ENCODE data around the gene QTRT2.

QTRT2 gene

GRCh38 chr3:114122027-114122709, 65.6 kb downstream of the QTRT2 start:
- no peak for DNase-seq (ENCODE audit: low read depth in 2 of 2)

- no peak for DNase-seq (ENCODE audit: low read depth in 2 of 2)
Measured at GRCh38 chr3:114126461-114126860, 69.9 kb downstream of the QTRT2 start.

GRCh38 chr3:114127517-114127916, 71.0 kb downstream of the QTRT2 start:
- no peak for DNase-seq (ENCODE audit: low read depth in 2 of 2)

GRCh38 chr3:114128231-114128630, 71.7 kb downstream of the QTRT2 start:
- DNase-seq (ENCODE audit: low read depth in 2 of 2), result no peak

GRCh38 chr3:114128826-114129225, 72.3 kb downstream of the QTRT2 start:
- no peak for DNase-seq (ENCODE audit: low read depth in 2 of 2)

- no peak for DNase-seq (ENCODE audit: low read depth in 2 of 2)
Measured at GRCh38 chr3:114132500-114132899, 76.0 kb downstream of the QTRT2 start.

GRCh38 chr3:114133947-114134346, 77.4 kb downstream of the QTRT2 start:
- DNase-seq (ENCODE audit: low read depth in 2 of 2), result no peak

All from stimulated activated CD4-positive, alpha-beta T cell treated with anti-CD3 and anti-CD28 coated beads, Interleukin-1b, Interleukin-23, amount 100 ng/mL, for 1 hour (primary cell).